ENCODE results near the gene CEP350.

DNA sequence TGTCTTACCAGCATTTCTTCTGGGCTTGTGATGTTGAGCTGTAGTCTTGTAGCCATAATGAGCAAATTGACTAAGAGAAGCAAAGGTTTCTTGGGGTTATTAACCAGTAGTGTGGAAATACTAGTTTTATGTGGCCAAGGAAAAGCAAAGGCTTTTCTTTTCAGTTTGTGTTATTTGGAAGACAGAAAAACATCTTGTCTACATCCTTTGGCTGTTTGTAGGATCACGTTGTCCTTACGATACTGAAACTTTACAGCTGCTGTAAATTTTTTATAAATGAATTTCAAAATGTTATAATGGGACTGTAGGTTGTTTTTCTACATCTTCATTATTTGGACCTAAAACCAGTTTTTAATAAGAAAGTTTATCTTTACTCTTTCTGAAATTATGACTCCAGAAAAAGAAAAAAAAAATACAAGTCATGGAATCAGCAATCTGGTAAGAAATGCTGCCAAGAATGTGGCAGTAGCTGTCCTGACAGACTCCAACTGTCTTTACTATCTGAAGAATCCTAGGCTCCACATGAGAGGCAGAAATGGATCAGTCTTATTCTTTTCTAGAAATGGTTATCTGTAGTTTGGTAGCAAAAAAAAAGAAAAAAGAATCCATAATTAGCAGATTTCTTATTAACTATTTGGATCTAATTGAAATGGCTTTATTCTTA, 158.5 kb downstream of the CEP350 start:
- TF ChIP-seq, protein P1, sequence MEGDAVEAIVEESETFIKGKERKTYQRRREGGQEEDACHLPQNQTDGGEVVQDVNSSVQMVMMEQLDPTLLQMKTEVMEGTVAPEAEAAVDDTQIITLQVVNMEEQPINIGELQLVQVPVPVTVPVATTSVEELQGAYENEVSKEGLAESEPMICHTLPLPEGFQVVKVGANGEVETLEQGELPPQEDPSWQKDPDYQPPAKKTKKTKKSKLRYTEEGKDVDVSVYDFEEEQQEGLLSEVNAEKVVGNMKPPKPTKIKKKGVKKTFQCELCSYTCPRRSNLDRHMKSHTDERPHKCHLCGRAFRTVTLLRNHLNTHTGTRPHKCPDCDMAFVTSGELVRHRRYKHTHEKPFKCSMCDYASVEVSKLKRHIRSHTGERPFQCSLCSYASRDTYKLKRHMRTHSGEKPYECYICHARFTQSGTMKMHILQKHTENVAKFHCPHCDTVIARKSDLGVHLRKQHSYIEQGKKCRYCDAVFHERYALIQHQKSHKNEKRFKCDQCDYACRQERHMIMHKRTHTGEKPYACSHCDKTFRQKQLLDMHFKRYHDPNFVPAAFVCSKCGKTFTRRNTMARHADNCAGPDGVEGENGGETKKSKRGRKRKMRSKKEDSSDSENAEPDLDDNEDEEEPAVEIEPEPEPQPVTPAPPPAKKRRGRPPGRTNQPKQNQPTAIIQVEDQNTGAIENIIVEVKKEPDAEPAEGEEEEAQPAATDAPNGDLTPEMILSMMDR (conservative IDR thresholded peaks at IDR 0.05 in 1 of 2, IDR thresholded peaks at IDR 0.05 in 1 of 2; ENCODE audit: extremely low read depth in 1 of 2, insufficient read depth in 1 of 2, low read depth in 1 of 2, low read length in 2 of 2): no peak
- TF ChIP-seq EZH2 (IDR thresholded peaks at IDR 0.05; ENCODE audit: borderline replicate concordance, low read length): no peak
